HG02678 (cell line): ENCODE results near the gene HYI.
"Not testable (repeated sequence)": the region's sequence is repeated elsewhere in the genome, so short reads cannot be mapped to it uniquely, and the experiment has no call there.

Experiments used
- ATAC-seq: cut with Tn5 transposase; IDR thresholded peaks from one replicate; pipeline ENCODE4 v1.9.1; 2021; ENCODE audit warnings: mild to moderate bottlenecking, moderate library complexity; ENCODE audit not compliant: unreplicated experiment

The HYI gene

DNA sequence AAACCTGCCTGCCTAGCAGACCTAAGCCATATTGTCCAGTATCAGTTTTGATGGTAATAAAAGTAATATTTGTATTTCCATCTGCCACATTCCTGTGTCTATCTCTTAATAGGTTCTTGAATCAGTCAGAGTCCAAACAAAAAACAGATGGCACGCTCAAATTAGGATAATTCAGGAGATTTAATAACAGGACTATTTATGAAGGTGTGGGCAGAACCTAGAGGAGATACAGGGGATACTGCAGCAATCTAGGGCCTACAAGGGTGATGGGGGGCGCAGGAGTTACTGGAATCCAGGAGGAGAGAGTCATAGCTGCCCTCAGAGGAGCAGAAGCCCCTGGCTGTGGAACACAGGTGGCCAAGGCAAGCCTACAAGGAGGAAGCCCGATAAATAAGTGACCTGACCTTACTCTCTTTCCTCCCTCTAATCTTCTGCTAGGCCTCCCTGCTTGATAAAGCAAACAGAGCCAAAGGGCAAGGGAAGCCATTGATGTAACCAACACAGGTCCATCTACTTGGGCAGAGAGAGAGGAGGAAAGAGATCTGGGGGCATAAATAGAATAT, 11.9 kb upstream of the HYI start:
- ATAC-seq, result no peak

DNA sequence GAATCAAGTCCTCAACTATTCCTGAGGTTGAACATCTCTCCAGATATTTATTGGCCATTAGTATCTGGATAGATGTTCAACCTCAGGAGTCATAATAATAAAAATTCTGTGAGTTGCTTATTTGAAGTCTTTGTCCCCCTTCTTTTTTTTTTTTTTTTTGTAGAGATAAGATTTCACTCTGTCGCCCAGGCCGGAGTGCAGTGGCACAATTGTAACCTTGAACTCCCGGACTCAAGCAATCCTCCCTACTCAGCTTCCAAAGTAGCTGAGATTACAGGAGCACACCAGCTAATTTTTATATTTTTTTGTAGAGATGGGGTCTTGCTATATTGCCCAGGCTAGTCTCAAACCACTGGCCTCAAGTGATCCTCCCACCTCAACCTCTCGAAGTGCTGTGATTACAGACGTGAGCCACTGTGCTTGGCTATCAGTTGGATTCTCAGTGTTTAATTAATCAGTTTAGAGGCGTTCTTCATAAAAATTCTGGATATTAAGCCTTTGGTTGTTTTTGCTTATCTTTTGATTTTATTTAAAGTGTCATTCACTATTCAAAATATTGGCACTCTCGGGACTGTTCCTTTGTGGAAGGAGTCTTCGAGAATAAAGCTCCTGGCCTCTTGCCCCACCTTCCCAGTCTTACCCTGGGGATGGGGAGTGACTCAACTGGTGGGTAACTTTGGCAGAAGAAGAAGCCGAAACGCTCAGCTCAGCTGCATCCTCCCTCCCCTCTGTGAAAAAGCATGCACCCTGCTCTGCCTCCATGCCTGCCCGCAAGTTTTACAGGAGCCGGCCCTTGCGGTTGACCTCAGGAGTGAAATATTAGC, 11.2 kb upstream of the HYI start:
- ATAC-seq, result no peak

GRCh38 chr1:43463479-43463878, 9.7 kb upstream of the HYI start:
- no peak for ATAC-seq

- ATAC-seq, result no peak
Observed at GRCh38 chr1:43460988-43461693, 7.4 kb upstream of the HYI start.

- ATAC-seq, result not testable (repeated sequence)
Observed at GRCh38 chr1:43458379-43458778, 4.6 kb upstream of the HYI start.

DNA sequence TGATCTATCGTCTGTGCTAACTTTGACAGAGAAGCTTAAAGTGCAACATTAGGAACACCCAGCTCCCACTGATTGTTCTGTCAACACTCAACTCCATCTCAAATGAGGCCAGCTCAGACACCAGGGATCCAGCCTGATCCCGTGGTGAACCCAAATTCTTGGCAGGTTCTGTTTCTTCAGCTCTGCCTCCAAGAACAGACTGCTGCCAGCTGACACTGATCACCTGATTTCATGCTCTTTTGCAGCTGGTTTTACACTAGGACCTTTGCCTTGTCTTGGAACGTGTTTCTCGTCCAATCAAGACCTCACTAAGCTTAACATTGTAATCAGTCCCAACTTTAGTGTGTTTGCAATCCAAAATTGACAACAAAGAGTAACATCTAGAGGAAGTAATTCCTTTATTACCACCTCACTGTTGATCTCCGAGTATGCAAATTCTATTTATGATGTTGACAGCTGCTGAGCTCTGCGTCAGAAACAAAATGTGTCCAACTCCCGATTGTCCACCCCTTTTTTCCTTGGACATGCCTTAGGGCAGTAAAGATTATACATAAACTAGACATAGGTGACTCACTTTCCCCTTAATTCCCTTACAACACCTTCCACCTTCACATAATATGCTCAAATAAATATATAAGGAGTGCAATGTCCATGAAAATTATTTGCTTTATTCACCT, 1.6 kb upstream of the HYI start:
- no peak for ATAC-seq

- peak; percentile 70 for ATAC-seq
Observed at GRCh38 chr1:43454270-43455011, 710 bp upstream of the HYI start.

GRCh38 chr1:43452789-43453441, 816 bp downstream of the HYI start:
- ATAC-seq, result no peak

DNA sequence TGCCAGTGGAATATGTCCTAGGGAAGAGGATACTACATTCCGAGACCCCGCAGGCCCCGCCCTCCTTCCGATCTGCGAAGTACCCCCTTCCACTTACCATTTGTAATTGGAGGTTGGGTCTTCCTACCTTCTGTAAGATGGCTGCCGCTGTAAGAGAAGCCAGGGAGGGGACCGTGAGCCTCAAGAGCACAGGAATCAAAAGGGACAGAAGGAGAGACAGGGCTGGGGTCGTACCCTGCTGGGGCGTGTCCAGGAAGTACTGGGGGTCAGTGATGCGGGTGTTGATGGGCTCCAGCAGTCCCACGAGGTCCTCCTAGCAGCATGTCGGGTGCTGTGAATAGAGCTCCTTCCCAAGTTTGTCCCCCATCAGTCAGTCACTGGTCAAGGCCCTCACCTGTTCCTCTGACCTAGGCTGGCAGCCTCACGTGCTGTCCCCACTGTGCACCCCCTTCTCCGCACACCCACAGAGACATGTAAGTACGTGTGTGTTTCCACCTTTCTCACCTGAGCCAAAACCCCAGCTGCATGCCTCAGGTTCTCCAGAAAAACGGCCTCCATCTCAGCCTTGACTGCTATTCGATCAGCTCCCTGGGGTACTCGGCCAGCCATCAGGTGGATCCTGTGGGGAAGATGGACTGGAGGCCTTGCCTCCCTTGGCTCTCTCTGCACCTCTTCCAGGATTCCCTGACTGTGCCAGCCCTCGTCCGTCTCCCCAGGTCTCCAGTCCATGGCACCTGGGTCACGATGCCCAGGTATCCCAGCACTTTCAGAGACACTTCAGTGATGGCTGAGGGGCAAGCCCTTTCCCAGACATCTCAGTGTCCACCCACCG, 1.8 kb downstream of the HYI start:
- no peak for ATAC-seq

GRCh38 chr1:43451157-43451591, 2.6 kb downstream of the HYI start:
- no peak for ATAC-seq

GRCh38 chr1:43450251-43450941, 3.3 kb downstream of the HYI start:
- no peak for ATAC-seq

GRCh38 chr1:43449708-43450069, 4.0 kb downstream of the HYI start:
- ATAC-seq, result no peak

- ATAC-seq, result no peak
Observed at GRCh38 chr1:43448955-43449707, 4.6 kb downstream of the HYI start.

GRCh38 chr1:43447891-43448708, 5.6 kb downstream of the HYI start:
- no peak for ATAC-seq

- no peak for ATAC-seq
Observed at GRCh38 chr1:43446881-43447835, 6.6 kb downstream of the HYI start.

DNA sequence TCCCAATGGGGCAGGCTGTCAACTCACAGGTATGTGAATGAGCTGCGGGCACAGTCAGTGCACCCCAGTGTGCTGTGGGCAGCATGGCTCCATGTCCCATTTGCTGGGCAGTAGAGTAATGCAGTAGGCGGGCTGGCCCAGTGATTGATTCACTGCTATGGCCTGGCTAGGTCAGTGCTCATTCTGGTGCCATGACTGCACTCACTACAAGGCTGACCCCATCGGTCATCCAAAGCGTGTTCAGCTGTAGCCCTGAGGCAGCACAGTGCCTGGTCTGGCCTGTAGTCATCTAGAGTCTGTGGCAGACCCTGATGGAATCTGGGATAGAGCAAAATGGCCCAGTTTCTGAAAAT, 7.4 kb downstream of the HYI start:
- no peak for ATAC-seq
